H1 (cell line): Measurements from ENCODE around the gene SERPINA1. TPM values are rescaled to one million over a fixed set of nuclear protein-coding genes. Genes with fewer than 3 reads are reported as not detected.

Source experiments
- RFX5 ChIP-seq: IDR thresholded peaks from 2 replicates; pipeline ENCODE4 v1.6.1; 2011; ENCODE audit warnings: low read depth, low read length, improper control_type of control experiment, borderline replicate concordance
- polyA plus RNA-seq, 7 experiments: library from polyadenylated mRNA; depleted of rRNA in 3 of 7; stranded (reverse) in 5 of 7; unstranded in 2 of 7; fragments of >200 nt in 5 of 7; fragments of 200-250 nt in 2 of 7; gene quantifications; 1 replicate in 5 of 7; 2 replicates in 1 of 7; 4 replicates in 1 of 7; pipeline versions ENCODE4 v1.2.1 to v1.2.3, GENCODE V29; 2011 to 2013; ENCODE audit warnings: missing spikeins in 2 of 7, mixed read lengths in 2 of 7
- total RNA-seq: library from RNA; stranded (reverse); fragmentation: NEBNext Ultra II Directional; extraction: Animal tissue kit (Norgen Biotek cat#: 25700); gene quantifications from 2 replicates; pipeline ENCODE4 v1.2.1, GENCODE V29; 2021
- TF ChIP-seq, protein P1 (sequence below): fragments of 300-600 bp; sonication (generic); IDR thresholded peaks from 2 replicates; pipeline ENCODE4 v1.7.1; 2012; ENCODE audit warnings: low read length, moderate library complexity, mild to moderate bottlenecking, inconsistent platforms; ENCODE audit not compliant: insufficient replicate concordance

Gene SERPINA1
- total and polyA plus RNA-seq, 2 of the 8 experiments (the other 6 are each of a cell fraction or from before 2014, with no cell fraction given): 0.08 TPM; not detected in 1

DNA sequence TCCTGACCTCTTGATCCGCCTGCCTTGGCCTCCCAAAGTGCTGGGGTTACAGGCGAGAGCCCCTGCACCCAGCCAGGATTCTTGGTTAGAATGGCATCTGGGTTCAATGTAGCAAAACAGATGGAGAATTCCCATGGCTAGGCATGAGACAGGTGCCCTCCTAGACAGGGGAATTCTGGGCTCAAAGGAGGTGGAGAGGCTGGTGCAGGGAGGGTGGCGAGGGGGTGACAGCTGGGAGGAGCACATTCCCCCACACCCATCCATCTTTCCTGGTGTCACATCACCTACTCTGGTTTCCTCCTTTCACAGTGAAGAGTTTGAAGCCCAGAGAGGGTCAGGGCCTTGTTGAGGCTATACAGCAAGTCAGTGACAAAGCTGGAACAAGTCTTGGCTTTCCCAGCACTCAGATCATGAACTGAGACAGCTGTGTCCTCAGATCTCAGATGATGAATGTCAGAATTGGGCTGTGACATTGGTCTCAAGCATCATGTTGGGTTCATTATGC lies 2.8 kb downstream of the SERPINA1 start (continued):
- TF ChIP-seq, protein P1, sequence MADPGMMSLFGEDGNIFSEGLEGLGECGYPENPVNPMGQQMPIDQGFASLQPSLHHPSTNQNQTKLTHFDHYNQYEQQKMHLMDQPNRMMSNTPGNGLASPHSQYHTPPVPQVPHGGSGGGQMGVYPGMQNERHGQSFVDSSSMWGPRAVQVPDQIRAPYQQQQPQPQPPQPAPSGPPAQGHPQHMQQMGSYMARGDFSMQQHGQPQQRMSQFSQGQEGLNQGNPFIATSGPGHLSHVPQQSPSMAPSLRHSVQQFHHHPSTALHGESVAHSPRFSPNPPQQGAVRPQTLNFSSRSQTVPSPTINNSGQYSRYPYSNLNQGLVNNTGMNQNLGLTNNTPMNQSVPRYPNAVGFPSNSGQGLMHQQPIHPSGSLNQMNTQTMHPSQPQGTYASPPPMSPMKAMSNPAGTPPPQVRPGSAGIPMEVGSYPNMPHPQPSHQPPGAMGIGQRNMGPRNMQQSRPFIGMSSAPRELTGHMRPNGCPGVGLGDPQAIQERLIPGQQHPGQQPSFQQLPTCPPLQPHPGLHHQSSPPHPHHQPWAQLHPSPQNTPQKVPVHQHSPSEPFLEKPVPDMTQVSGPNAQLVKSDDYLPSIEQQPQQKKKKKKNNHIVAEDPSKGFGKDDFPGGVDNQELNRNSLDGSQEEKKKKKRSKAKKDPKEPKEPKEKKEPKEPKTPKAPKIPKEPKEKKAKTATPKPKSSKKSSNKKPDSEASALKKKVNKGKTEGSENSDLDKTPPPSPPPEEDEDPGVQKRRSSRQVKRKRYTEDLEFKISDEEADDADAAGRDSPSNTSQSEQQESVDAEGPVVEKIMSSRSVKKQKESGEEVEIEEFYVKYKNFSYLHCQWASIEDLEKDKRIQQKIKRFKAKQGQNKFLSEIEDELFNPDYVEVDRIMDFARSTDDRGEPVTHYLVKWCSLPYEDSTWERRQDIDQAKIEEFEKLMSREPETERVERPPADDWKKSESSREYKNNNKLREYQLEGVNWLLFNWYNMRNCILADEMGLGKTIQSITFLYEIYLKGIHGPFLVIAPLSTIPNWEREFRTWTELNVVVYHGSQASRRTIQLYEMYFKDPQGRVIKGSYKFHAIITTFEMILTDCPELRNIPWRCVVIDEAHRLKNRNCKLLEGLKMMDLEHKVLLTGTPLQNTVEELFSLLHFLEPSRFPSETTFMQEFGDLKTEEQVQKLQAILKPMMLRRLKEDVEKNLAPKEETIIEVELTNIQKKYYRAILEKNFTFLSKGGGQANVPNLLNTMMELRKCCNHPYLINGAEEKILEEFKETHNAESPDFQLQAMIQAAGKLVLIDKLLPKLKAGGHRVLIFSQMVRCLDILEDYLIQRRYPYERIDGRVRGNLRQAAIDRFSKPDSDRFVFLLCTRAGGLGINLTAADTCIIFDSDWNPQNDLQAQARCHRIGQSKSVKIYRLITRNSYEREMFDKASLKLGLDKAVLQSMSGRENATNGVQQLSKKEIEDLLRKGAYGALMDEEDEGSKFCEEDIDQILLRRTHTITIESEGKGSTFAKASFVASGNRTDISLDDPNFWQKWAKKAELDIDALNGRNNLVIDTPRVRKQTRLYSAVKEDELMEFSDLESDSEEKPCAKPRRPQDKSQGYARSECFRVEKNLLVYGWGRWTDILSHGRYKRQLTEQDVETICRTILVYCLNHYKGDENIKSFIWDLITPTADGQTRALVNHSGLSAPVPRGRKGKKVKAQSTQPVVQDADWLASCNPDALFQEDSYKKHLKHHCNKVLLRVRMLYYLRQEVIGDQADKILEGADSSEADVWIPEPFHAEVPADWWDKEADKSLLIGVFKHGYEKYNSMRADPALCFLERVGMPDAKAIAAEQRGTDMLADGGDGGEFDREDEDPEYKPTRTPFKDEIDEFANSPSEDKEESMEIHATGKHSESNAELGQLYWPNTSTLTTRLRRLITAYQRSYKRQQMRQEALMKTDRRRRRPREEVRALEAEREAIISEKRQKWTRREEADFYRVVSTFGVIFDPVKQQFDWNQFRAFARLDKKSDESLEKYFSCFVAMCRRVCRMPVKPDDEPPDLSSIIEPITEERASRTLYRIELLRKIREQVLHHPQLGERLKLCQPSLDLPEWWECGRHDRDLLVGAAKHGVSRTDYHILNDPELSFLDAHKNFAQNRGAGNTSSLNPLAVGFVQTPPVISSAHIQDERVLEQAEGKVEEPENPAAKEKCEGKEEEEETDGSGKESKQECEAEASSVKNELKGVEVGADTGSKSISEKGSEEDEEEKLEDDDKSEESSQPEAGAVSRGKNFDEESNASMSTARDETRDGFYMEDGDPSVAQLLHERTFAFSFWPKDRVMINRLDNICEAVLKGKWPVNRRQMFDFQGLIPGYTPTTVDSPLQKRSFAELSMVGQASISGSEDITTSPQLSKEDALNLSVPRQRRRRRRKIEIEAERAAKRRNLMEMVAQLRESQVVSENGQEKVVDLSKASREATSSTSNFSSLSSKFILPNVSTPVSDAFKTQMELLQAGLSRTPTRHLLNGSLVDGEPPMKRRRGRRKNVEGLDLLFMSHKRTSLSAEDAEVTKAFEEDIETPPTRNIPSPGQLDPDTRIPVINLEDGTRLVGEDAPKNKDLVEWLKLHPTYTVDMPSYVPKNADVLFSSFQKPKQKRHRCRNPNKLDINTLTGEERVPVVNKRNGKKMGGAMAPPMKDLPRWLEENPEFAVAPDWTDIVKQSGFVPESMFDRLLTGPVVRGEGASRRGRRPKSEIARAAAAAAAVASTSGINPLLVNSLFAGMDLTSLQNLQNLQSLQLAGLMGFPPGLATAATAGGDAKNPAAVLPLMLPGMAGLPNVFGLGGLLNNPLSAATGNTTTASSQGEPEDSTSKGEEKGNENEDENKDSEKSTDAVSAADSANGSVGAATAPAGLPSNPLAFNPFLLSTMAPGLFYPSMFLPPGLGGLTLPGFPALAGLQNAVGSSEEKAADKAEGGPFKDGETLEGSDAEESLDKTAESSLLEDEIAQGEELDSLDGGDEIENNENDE: no peak
- no peak for TF ChIP-seq RFX5
